Middle frontal gyrus (tissue), 1 donor: Measurements from ENCODE around the gene SENP2.

Source experiments
- DNase-seq: peaks from one replicate; pipeline ENCODE4 v3.0.0-alpha.2; 2015; ENCODE audit warnings: low spot score; ENCODE audit errors: extremely low spot score

The SENP2 gene

GRCh38 chr3:185678027-185678426 lies 91.9 kb downstream of the SENP2 start:
- no peak for DNase-seq

- DNase-seq = no peak
These were observed 94.1 kb downstream of the SENP2 start for GRCh38 chr3:185680231-185680630.
